Measurements from ENCODE around the gene ARHGAP26.

Gene ARHGAP26

DNA sequence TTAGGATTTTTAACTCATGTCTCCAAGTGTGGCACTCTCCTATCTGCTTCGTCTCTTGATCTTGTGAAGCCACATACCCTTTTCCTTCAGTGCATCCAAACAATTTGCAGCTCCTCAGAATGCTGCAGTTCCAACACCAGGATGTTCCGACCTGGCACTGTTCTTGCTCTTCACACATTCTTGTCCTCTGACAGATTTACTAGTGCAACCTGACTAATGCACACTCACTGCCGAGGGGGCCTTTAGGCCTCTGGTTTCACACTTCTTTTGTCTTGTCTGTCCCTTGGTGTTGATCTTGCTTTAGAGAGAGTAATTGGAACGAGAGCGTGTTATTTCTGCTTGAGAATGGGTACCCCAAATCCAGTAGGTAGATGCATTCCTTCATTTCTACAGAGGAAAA lies 15.0 kb downstream of the ARHGAP26 start:
- no peak for DNase-seq

DNA sequence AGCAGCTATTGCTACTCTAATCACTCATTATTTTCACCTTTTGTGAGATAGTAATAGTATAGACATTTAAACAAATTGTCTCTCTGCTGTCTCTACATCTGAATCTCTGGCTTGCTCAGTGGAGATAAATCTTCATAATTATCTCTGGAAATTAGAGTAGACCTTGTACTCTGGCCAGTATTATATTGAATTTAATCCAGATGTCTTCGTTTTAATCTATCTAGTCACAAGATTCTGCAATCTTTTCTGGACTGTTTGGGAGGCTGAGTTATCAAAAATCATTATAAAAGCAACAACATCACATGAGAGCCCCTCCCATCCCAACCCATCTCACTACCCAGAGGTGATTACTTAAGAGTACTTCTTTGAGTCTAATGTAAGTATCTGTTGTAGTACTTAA lies 19.0 kb downstream of the ARHGAP26 start:
- no peak for DNase-seq

DNA sequence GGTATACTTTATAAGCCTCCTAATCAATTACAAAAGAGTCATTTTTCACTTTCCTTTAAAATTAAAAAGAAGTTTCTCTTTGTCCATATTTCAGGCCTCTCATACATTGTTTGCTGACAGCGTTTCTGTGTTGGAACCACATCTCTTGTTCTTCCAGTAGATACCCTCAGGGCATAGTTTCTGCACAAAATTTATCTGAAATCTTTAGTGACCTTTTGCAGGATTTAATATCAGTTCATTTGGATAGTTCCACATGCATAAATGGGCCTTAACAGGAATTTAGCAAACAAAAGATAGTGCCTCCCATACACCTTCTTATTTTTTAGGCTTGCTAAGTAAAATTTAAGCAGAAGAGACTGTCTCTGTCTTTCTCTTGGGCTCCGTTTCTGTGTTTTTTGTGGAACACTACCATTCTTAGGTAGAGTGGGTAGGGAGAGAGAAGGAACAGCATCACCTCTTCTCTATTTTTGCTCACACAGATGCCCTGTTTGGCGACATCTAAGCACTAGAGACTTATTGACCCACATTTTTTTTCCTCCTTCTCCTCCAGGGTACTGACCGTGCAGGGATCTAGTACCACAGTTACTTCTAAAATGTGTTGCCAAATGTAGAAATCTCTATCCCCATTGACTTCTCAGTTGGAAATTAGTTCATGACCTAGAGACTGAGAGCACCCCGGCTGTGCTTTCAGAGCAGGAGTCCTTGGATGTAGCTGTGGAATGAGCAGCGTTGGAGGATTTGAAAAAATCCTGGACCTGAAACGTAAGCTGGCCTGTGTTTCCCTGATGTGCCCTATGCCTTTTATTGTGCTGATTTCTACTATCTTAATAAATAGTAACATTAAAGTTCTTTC lies 22.1 kb downstream of the ARHGAP26 start:
- DNase-seq: no peak

DNA sequence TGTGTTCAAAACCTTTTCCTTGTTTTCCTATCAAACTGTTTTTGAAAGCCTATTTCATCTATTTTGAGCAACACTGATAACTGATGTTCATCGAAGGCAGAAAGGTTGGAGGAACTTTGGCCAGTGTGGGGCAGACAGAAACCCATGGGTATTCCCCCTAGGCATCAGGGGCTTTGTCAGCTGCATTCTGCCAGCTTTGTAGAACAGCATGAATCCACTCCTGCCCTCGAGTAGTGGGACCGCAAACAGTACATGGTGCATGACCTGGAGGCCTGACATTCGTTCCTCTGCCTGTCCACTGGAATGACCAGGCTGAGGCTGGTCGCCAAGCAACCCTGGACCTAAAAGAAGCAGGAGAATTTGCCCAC lies 22.7 kb downstream of the ARHGAP26 start:
- no peak for DNase-seq

DNA sequence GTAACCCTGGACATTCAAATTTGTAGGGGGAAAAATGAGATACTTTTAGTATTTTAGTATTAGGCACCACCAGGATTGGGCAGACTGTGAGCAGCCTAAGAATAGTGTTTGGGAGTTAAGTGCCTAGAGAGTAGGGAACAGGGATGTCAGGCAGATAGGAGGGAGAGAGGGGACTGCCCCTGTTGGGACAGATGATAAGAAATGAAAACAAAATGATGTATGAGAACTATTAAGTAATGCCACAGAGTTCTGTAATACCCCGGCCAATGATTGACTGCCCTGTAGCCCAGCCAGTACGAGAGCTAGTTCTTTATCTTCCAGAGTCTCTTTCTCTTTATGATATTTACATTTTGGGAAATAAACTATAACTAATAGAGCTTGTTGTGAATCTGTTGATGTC lies 24.4 kb downstream of the ARHGAP26 start:
- no peak for DNase-seq

DNA sequence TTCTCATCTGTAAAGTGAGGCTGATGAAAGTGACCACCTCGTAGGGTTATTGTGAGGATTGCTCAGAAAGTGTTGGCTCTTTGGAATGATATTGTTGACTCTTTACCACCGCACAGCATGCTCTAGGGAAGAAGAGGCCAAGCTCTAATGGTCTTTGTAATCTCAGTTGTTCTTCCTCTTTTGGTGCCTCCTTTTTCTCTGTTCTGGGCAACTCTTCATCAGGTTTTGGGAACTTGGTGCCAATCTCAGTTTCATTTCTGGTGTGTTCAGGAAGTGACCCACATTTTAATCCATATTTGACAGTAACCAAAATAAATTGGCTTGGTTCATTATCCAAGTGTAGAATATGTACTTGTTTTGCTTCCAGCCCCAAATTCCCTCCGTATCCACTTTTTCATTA lies 25.1 kb downstream of the ARHGAP26 start:
- peak; percentile 71 for DNase-seq

DNA sequence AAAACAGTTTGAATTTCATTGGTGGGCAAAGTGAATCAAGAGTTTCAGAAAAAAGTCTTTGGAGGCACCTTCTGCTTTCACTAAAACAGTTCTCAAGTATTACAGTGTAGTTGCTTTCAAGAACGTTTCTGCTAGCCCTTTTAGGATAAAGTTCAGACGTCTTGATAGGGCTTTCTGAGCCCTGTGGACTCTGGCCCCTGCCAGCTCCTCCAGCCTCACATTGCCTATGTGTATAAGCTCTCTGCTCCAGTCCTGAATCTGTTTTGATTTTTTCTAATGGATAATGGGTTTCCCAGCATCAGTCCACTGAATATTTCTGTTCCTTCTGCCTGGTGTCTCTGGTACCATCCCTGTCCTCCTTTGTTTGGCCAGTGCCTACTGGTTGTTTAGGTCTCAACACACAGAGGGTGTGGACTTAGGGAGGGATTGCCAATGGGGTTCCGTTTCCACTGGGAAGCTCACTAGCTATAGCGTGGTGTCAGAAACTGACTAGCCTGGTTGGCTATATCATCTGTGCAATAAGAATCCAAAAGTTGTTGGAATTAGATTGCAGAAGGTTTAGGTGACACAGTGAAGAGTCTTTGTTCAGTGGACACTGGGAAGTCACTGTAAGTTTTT lies 26.4 kb downstream of the ARHGAP26 start:
- DNase-seq: no peak

DNA sequence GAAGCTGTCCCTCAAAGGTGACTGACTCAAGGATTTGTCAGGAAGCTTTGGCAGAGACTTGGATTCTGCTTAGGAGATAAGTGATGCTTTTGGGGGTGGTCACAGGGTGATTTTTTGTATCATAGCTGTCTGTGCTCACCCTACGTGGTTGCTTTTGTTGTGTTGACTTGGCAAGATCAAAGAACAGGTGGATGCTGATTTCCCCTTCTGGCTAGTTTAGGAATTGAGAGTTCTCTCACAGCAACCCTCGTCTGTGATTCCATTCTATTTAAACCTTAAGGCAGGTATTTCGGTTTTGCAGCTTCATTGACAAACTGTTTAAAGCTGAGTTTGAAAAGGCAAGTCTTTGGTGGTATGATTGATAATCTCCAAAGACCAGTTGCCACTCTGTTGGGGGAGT lies 27.2 kb downstream of the ARHGAP26 start:
- no peak for DNase-seq

DNA sequence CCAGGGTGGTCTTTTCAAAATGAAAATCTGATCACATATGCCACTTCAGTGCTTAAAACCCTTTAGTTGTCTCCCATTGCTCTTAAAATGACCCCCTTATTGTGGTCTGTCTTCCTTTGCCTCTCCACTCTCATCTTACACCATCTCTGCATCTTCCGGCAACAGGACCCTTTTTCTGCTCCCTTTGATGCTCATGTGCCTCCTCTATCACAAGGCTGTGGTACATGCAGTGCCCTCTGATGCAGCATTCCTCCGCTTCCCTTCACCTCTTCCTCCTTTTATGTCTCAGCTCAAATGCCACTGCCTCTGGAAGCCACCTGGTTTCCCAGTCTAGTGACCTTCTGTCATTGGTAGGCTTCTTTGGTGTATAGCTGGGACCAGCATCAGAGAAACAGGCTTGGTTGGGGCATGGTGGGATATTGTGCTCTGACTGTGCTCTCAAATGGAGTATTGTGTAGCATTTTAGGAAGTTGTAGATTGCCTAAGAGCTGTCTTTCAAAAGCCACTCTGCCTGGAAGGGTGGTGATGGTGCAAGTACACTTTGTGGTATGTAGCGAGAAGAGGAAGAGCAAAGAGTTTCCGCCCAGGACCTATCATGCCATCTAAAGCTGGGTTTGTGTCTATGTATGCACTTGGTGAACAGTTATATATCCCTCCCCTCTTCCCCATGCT lies 28.1 kb downstream of the ARHGAP26 start:
- DNase-seq: peak; percentile 100

DNA sequence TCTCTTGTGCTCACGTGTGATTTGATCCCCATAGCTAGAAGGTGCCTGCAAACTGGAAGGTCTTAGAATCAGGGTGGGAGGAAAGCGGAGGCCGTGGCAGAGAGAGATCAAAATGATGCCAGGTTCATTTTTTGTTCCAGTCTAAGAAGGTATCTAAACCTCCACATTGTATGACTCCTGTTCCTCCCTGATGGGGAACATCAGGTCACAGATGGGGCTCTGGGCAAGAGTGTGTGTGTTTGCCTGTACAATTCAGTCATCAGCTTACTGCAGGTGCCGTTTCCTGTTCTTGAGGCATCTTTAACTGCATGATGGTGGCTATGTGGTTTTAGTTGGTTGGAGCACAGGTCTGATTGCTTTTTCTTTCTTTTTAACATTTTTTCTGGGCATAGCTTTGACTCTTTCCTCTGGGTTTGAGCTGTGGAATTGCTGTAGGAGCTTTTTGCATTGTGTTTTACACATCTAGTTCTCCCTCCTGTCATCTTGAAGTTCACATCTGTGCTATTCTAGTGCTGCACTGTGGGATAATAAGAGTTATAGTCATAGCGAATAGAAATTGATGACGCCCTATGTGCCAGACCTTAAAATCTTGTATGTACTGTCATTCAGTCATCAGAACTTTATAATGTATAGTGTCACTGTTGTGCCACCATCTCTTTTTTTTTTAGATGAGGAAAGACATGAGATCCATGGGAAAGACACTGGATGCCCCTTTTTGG lies 30.8 kb downstream of the ARHGAP26 start:
- DNase-seq: no peak

DNA sequence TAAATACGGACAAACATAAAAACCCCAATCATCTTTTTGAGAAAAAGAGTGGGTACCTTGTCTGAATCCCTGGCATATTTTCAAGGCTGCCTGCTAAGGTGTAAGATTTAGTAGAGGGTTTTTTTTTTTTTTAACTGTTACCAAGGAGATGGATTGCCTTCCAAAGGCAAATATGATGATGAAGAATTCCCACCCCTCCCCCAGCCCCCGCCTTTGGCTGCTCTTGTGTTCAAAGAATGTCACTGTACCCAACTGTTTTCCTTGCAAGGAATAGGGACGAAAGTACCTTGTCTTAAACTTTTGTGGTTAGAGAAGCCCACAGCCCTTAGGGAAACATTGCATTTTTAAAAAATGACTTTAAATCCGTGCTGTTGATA lies 31.3 kb downstream of the ARHGAP26 start:
- DNase-seq: no peak

DNA sequence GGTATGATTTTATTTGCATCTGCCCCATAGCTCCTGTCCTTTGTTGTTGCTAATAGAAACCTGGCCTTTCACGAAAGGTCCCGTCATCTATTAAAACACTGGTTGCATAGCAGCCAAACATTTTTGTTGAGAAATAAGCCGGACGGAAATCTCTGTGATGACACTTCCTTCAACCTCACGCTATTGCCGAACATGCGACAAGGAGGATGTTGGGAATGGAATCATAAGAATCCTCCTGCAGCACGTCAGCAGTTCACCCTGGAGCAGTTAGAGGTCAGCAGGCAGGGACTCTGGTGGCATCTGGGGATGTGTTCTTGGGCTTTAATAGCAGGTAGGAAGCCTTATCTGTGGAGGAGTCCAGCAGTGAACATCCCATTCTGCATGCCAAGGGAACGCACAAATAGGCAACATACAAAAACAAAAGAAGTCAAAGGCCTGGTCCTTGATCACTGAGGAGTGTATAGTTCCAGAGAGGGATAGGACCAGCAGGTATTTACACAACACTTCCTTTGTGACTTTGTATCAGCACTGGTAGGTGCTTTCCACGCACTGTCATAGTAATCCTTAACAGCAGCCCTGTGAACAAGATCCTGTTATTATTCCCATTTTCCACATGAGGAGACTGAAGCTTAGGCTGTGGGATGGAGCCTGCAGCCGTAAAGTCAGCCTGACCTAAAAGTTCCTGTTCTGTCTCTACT lies 33.4 kb downstream of the ARHGAP26 start:
- peak; percentile 45 for DNase-seq

DNA sequence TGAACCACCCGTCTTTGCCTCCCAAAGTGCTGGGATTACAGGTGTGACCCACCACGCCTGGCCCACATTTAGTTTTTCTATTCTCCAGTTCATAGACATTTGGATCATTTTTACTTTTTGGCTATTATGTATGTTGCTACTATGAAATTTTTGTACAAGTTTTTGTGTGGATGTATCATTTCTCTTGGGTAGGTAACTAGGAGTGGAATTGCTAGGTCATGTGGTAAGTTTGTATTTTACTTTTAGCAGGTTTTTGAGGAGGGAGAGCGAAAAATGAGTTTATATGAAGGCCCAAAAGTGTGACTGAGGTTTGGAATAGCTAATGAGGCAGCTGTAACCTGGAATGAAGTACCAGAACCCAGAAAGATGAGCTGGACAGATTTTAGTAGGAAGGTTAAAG lies 35.2 kb downstream of the ARHGAP26 start:
- no peak for DNase-seq

DNA sequence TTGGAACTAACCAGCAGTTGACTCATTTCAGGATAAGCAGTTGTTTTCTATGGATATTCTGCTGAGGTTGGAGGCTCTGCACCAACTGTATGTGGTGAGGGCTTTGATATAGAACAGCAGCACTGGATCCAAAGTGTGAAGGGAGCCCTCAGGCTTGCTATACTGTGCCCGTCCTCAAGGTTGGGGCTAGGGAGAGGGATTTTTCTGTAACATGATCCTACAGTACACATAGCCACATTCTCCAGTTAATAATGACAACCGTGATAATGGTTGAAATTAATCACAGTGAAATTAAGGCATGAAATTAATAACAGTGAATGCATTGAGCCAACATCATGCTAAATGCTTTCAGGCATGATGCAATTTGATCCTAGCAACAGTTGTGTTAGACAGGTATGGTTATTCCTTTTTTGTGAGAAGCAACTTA lies 36.7 kb downstream of the ARHGAP26 start:
- DNase-seq: no peak

DNA sequence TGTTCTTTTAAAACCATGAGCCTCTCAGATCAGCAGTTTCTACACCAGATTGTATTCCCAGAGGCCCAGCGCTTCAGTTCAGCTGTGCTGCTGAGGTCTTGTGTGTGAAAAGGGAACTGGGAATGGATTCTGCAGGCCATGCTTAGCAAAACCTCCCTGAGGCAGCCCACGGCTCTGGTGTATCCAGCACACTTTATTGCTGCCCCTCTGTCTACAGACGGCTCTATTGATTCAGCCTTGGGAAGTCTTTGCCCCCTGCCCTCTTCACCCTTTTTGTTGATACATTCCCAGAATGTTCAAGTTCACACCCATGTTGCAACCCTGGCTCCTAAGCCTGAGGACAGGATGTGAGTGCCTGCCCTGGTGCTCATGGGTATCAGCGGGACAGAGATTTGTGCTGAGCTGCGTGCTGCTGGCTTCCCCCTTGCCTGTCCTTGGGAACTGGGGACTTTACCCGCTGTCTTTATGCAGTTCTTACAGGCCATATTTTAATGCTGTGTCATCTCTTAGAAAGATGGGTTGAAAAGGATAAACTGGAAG lies 37.3 kb downstream of the ARHGAP26 start:
- DNase-seq: no peak

DNA sequence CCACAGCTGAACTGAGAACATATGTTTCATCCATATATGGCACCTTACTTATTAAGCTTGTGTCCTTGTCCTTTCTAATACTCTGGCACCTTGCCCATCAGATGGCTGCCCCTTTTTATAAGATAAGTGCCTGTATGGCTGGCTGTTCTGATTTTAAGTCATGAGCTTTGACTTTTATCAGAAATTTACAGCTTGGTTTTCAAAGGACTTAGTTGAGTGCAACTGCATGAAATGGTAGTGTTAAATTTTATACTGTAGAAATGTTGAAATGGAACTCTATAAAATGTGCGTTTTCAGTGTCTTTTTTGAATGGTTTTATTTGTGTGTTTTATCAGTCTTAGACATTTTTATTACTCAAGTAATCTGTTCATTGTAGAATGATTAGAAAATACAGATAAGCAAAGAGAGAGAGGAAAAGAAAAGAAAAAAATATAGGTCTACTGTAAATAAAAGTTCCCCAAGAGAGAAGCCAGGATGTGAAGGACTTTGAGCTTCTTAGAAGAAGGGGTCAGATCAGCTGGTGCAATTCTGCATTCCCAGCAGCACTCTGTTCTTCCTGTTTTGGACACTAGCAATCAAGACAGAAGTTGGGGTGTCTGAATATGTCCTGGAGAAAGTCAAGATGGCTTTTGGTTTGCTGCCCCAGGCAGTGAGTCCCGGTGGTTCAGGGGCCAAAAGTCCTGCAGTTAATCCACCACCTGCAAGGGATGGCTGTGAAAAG lies 38.9 kb downstream of the ARHGAP26 start:
- DNase-seq: no peak

DNA sequence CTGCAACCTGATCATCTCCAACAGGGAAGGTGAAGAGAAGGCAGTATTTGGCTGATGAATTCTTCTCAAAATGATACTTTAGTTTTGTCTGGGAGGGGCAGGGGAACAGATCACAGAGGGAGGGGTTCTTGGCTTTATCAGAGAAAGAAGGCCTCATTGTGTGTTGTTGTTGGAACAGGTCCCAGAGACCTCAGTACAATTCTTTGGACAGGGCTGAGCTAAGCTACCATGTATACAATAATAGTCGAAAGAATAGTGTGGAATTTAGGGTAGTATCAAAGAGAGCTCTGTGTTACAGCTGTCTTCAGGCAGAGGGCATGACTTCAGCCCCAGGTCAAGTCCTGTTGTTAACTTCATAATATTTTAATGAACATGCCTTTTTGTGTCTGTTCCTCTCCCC lies 39.9 kb downstream of the ARHGAP26 start:
- no peak for DNase-seq

DNA sequence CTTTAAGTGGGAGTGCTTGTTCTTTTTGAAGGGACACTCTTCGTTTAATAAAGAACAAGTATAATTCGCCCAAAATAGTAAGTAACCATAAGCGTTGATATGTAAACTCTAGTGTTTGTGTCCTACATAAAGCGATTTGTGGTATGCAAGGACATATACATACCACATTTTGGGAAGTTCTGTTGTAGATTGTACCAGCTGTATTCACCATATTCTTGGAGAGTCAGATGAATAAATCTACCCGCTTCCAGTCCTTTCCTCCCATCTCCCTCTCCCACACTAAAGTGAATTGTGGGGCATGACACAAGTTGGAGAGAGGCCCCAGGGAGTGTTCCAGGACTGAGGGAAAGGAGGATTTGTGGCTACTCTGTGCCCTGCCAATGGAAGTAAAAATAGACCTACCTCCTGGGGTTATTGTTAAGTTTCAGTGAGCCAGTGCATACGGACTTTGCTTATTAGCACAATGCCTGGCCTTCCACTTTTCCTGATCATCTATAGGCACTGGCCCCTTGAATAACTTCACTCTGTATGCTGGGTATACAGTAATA lies 40.6 kb downstream of the ARHGAP26 start:
- DNase-seq: no peak

DNA sequence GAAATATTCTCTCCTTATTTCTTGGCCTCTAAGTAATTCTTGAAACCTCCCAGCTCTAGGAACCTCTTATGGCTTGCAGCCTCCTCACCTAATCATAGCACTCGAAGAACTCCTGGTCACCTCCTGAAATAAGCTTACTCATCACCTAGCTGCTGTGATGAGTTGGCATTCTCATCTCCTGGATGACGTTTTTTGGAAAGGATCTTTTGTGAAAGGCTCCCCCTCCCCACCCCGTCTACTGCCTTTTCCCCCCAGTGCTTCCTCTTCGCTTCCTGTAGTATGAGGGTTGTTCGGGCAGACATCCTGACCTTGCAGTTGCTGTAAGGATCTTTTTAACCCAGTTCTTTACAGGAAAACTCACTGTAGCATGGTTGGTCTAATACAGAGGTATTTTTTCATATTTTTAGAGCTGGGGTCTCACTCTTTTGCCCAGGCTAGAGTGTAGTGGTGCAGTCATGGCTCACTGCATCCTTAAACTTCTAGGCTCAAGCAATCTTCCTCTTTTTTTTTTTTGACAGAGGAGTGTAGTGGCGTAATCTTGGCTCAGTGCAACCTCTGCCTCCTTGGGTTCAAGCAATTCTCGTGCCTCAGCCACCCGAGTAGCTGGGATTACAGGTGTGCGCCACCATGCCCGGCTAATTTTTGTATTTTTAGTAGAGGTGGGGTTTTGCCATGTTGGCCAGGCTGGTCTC lies 41.8 kb downstream of the ARHGAP26 start:
- DNase-seq: no peak

DNA sequence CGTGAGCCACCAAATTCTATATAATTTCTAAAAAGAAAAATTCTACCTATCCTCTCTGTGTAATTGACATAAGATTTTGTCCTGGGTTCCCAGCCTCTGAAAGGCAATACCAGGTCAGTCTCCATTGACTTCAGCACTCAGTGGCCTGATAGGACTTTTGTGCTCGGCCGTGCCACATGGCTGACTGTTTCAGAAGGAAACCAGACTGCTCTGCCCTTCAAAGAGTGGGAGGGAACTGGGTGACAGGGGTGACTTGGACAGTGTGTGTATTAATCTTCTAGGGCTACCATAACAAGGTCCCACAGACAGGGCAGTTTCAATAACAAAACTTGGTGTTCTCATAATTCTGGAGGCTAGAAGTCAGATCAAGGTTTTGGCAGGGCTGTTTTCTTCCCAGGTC lies 43.0 kb downstream of the ARHGAP26 start:
- no peak for DNase-seq

DNA sequence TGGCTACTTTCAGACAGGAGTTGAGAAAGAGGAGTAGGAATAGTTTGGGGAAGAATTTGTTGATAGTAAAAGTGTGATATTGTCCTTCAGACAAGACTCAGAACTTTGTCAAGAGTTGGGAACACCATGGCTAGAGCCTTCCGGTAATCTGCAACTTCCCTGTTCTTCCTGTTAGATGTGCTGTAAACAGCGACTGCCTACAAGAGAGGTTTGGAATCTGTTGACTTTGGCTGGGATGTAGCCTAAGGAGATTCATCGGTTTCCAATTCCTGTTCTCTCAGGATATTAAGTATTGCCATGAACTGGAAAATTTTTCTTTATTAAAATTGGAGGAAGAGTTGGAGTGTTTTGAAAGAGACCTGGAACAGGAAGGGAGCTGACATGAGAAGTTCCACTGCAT lies 43.9 kb downstream of the ARHGAP26 start:
- DNase-seq: no peak

Data from SIG-M5 (cell line).